ENCODE data around the gene KRT4.

Gene KRT4

DNA sequence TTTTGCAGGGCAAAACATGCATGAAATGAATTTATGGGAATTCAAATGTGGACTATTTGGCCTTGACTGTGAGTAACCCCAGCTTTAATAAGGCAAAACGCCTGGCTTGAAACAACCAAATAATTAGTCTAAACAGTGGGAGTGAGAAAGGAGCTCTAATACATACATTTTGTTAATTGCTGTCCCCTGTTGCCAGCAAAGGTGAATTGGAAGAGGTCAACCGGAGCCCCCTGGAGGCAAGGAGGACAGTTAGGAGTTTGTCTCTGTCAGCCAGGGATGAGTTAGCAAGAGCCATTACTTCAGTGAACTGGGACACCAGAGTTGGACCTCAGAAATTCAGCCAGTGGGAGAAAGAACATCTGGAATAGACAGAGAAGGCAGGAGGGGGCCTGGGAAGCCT is 54.2 kb downstream of the KRT4 start:
- DNase-seq (ENCODE audit: low read depth), result no peak
- no peak overlapping the region for H3K4me3 ChIP-seq (replicated peaks; ENCODE audit: low read depth, low read length)
- TF ChIP-seq, protein P1, sequence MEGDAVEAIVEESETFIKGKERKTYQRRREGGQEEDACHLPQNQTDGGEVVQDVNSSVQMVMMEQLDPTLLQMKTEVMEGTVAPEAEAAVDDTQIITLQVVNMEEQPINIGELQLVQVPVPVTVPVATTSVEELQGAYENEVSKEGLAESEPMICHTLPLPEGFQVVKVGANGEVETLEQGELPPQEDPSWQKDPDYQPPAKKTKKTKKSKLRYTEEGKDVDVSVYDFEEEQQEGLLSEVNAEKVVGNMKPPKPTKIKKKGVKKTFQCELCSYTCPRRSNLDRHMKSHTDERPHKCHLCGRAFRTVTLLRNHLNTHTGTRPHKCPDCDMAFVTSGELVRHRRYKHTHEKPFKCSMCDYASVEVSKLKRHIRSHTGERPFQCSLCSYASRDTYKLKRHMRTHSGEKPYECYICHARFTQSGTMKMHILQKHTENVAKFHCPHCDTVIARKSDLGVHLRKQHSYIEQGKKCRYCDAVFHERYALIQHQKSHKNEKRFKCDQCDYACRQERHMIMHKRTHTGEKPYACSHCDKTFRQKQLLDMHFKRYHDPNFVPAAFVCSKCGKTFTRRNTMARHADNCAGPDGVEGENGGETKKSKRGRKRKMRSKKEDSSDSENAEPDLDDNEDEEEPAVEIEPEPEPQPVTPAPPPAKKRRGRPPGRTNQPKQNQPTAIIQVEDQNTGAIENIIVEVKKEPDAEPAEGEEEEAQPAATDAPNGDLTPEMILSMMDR (IDR thresholded peaks at IDR 0.05; ENCODE audit: low read length, missing control alignments), result no peak

DNA sequence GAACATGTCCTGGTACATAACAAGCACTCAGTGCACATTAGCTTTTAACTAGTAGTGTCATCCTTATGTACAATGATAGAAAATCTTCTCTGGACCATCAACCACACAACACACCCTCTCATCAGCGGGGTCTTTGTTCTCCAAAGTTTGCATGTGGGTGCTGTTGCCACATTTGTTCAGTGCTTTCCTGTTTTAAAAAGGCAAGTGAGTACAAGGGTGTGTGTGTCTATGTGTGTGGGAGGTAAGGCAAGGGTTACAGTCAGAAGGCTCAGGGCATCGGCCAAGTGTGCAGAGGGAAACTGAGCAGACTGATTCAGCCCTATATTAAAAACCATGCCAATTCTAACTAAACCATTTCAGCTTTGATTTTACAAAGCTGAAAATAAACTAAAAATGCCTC is 54.7 kb downstream of the KRT4 start:
- DNase-seq (ENCODE audit: low read depth), result no peak
- no peak overlapping the region for H3K4me3 ChIP-seq (replicated peaks; ENCODE audit: low read depth, low read length)
- TF ChIP-seq, protein P1 (IDR thresholded peaks at IDR 0.05; ENCODE audit: low read length, missing control alignments), result no peak

DNA sequence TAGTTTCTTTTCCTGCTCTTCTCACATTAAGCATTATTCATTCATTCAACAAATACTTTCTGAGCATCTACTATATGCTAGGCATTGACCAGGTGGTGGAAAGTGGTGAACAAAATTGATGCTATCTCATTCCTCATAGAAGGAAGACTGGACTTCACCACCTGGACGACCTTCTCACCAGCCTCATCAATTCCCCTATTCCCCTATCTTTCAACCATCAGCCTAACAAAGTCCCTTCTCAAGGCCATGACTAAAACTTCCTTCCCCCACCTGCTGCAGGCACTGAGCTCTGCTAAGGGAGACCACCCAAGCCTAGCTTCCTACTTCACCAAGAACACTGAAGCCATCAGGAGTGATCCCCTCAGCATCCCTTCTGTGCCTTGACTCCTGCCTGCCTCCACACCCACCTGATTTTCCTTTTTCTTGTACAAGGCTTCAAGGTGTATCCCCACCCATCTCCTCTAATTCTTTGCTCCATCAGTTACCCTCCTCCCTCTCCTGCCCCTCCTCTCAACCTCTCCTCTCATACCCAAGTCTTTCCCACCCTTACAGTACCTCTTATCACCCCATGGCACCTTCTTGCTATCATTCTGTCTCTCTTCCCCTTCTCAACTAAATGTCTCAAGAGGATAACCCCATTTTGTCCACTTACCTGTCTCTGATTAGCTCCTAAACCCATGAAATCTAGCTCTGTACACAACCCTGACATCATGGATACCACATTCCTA is 56.3 kb downstream of the KRT4 start:
- TF ChIP-seq, protein P1 (IDR thresholded peaks at IDR 0.05; ENCODE audit: low read length, missing control alignments), result no peak
- DNase-seq (ENCODE audit: low read depth), result no peak
- no peak overlapping the region for H3K4me3 ChIP-seq (replicated peaks; ENCODE audit: low read depth, low read length)
